HepG2 (cell line): ENCODE measurements around the gene SRP72.

ENCODE experiments used
- CTCF ChIP-seq: sonication (generic); formaldehyde crosslinking; IDR thresholded peaks from 2 replicates; pipeline ENCODE4 v1.5.0; 2020; ENCODE audit warnings: mild to moderate bottlenecking, missing genetic modification reagents, moderate library complexity
- HNF4A ChIP-seq: sonication (generic); formaldehyde crosslinking; IDR thresholded peaks from 2 replicates; pipeline ENCODE4 v1.4.0; 2020; ENCODE audit warnings: missing genetic modification reagents
- MAFG ChIP-seq: sonication (generic); formaldehyde crosslinking; IDR thresholded peaks from 2 replicates; pipeline ENCODE4 v1.5.1; 2020; ENCODE audit warnings: mild to moderate bottlenecking, missing genetic modification reagents
- NFIB ChIP-seq: sonication (generic); formaldehyde crosslinking; IDR thresholded peaks from 2 replicates; pipeline ENCODE4 v1.9.0; 2021; ENCODE audit warnings: missing genetic modification reagents, mild to moderate bottlenecking, borderline replicate concordance
- PHF5A ChIP-seq: IDR thresholded peaks from one replicate; pipeline ENCODE4 v1.6.1; 2018; ENCODE audit warnings: low read depth, missing genetic modification reagents; ENCODE audit not compliant: unreplicated experiment
- POLR2A ChIP-seq, 2 experiments: IDR thresholded peaks; 2 replicates each; pipeline ENCODE4 v1.6.1; 2011; ENCODE audit warnings: low read depth in 2 of 2, low read length in 2 of 2, mild to moderate bottlenecking in 1 of 2, moderate library complexity in 1 of 2; ENCODE audit not compliant: insufficient read depth in 1 of 2
- STAG1 ChIP-seq: sonication (generic); formaldehyde crosslinking; IDR thresholded peaks from 2 replicates; pipeline ENCODE4 v1.4.0; 2020; ENCODE audit warnings: missing genetic modification reagents
- THRA ChIP-seq: sonication (generic); formaldehyde crosslinking; IDR thresholded peaks from 2 replicates; pipeline ENCODE4 v1.4.0; 2020; ENCODE audit warnings: missing genetic modification reagents, borderline replicate concordance
- XRCC5 ChIP-seq: fragments of 200-400 bp; formaldehyde crosslinking; optimal IDR thresholded peaks from 2 replicates; pipeline ENCODE3; 2017; ENCODE audit warnings: mild to moderate bottlenecking, low read length
- YY1 ChIP-seq: IDR thresholded peaks from 2 replicates; pipeline ENCODE4 v1.6.1; 2011; ENCODE audit warnings: low read length, low read depth, moderate library complexity, mild to moderate bottlenecking; ENCODE audit not compliant: insufficient read depth, insufficient replicate concordance
- ZNF362 ChIP-seq: sonication (generic); formaldehyde crosslinking; IDR thresholded peaks from 2 replicates; pipeline ENCODE4 v1.4.0; 2020; ENCODE audit warnings: missing genetic modification reagents, mild to moderate bottlenecking, borderline replicate concordance

- TF ChIP-seq THRA: no peak
- no peak for TF ChIP-seq STAG1 (CRISPR knock-in tag)
- no peak for TF ChIP-seq PHF5A (CRISPR knock-in tag)
- TF ChIP-seq YY1: no peak
- no peak for TF ChIP-seq NFIB (CRISPR knock-in tag)
- TF ChIP-seq XRCC5: no peak
- TF ChIP-seq ZNF362 (CRISPR knock-in tag): no peak
- TF ChIP-seq HNF4A (CRISPR knock-in tag): no peak
- no peak for TF ChIP-seq CTCF
- TF ChIP-seq MAFG (CRISPR knock-in tag): no peak
- TF ChIP-seq POLR2A (IDR thresholded peaks at IDR 0.05; ENCODE audit: insufficient read depth in 1 of 2, low read depth in 2 of 2, low read length in 2 of 2): no peak
Observed at GRCh38 chr4:56530269-56531148, 63.1 kb downstream of the SRP72 start.
